Breast epithelium (tissue), 4 donors: ENCODE results near the gene TPCN2. TPM values are rescaled to one million over a fixed set of nuclear protein-coding genes. Genes with fewer than 3 reads are reported as not detected.
"Not testable (repeated sequence)": the region's sequence is repeated elsewhere in the genome, so short reads cannot be mapped to it uniquely, and the experiment has no call there.

Experiments
- DNase-seq, 2 donors: peaks; one replicate each; pipeline ENCODE4 v3.0.0-alpha.2; 2019; ENCODE audit warnings: low spot score in 2 of 2
- H3K27ac ChIP-seq, 2 donors: fragments of 200-600 bp; sonication (generic) in 1 of 2; one replicate each; pipeline ENCODE4 v1.5.1; 2016 to 2019; ENCODE audit warnings: mild to moderate bottlenecking in 1 of 2
- H3K27me3 ChIP-seq, 2 donors: fragments of 200-600 bp; sonication (generic) in 1 of 2; one replicate each; pipeline versions ENCODE4 v1.5.1 to v1.6.0; 2017 to 2019; ENCODE audit warnings: control low read depth in 1 of 2, mild to moderate bottlenecking in 1 of 2
- H3K36me3 ChIP-seq: fragments of 200-600 bp; one replicate; pipeline ENCODE4 v1.5.1; 2019
- H3K4me1 ChIP-seq, 2 donors: fragments of 200-600 bp; sonication (generic); one replicate each; pipeline ENCODE4 v1.5.1; 2016 to 2019; ENCODE audit warnings: control low read depth in 1 of 2
- H3K4me3 ChIP-seq, 3 donors: fragments of 200-600 bp; sonication (generic); 1 replicate in 2 of 3; 2 replicates in 1 of 3; pipeline ENCODE4 v1.5.1; 2016 to 2019; ENCODE audit warnings: mild to moderate bottlenecking in 3 of 3, moderate library complexity in 2 of 3
- H3K9me3 ChIP-seq, 2 donors: fragments of 200-600 bp; sonication (generic) in 1 of 2; one replicate each; pipeline ENCODE4 v1.5.1; 2016 to 2019; ENCODE audit warnings: control low read depth in 1 of 2
- POLR2A ChIP-seq: fragments of 450-650 bp; IDR thresholded peaks from one replicate; pipeline ENCODE4 v1.6.1; 2016; ENCODE audit warnings: antibody characterized with exemption, mild to moderate bottlenecking, moderate library complexity
- POLR2AphosphoS5 ChIP-seq, 3 donors: sonication (generic); formaldehyde crosslinking; IDR thresholded peaks; one replicate each; pipeline ENCODE4 v1.6.1; 2017; ENCODE audit warnings: antibody characterized with exemption in 3 of 3
- intact Hi-C: fragments of 100-400 bp; cut with DNase I; formaldehyde crosslinking; loops from one replicate; pipeline ENCODE4 v1.15.1; 2023; ENCODE audit warnings: low total_unique reads
- total RNA-seq, 3 donors: library from RNA; depleted of rRNA; stranded (reverse); fragments of >200 nt; gene quantifications; one replicate each; pipeline ENCODE4 v1.1.0, GENCODE V29; 2016
- TF ChIP-seq, protein P1 (sequence below), 3 donors: fragments of 450-650 bp; IDR thresholded peaks; one replicate each; pipeline ENCODE4 v1.5.1; 2016 to 2017; ENCODE audit warnings: antibody characterized with exemption in 3 of 3, mild to moderate bottlenecking in 3 of 3, moderate library complexity in 3 of 3

Gene TPCN2
- total RNA-seq, 3 donors from 2014 or later, result 13.0 to 18.0 (median 13.8) TPM

GRCh38 chr11:69145050-69145380 lies 96.3 kb downstream of the TPCN2 start:
- H3K9me3 ChIP-seq, result peaks cover 16 to 23% of the 10 kb centered on the region in 2 donors
- no peak overlapping the region for H3K27ac ChIP-seq
- no peak overlapping the region for H3K4me3 ChIP-seq
- TF ChIP-seq, protein P1, sequence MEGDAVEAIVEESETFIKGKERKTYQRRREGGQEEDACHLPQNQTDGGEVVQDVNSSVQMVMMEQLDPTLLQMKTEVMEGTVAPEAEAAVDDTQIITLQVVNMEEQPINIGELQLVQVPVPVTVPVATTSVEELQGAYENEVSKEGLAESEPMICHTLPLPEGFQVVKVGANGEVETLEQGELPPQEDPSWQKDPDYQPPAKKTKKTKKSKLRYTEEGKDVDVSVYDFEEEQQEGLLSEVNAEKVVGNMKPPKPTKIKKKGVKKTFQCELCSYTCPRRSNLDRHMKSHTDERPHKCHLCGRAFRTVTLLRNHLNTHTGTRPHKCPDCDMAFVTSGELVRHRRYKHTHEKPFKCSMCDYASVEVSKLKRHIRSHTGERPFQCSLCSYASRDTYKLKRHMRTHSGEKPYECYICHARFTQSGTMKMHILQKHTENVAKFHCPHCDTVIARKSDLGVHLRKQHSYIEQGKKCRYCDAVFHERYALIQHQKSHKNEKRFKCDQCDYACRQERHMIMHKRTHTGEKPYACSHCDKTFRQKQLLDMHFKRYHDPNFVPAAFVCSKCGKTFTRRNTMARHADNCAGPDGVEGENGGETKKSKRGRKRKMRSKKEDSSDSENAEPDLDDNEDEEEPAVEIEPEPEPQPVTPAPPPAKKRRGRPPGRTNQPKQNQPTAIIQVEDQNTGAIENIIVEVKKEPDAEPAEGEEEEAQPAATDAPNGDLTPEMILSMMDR (IDR thresholded peaks at IDR 0.05), result no peak
- TF ChIP-seq POLR2AphosphoS5 (IDR thresholded peaks at IDR 0.05) (no peak), POLR2A (no peak)
- no peaks in the 10 kb centered on the region for H3K36me3 ChIP-seq
- H3K4me1 ChIP-seq, result no peaks in the 10 kb centered on the region
- H3K27me3 ChIP-seq, result no peaks in the 10 kb centered on the region
- intact Hi-C loops, result no loop called here
- no peak for DNase-seq

DNA sequence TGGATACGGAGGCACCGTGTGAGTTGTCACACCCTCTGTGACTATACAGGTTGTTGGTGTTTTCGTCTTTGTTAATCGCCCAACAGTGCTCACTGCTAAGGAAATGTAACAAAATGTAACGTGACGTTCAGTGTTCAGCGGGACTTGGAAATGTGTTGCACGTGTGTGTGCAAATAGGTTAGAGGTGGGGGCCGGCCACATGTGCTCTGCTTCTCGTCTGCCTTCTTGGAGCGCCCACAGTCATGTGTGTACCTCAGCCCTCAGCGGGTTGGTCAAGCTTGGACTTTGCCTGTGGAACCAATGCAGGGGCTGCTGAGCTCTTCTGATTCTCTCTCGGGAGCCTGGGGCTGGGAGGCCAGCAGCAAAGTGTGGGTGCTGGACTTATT lies 99.6 kb downstream of the TPCN2 start:
- H3K36me3 ChIP-seq, result no peaks in the 10 kb centered on the region

DNA sequence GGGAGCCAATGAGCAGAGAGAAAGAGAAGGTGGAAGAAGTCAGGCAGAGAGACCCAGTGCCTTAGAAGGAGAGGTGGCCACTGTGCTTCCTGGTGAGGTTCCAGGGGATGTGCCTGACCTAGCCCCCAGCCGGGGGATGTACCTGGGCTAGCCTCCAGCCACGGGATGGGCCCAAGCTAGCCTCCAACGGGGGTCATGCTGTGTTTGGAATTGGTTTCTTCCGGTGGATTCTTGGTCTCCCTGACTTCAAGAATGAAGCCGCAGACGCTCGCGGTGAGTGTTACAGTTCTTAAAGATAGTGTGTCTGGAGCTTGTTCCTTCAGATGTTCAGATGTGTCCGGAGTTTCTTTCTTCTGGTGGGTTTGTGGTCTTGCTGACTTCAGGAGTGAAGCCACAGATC lies 100.1 kb downstream of the TPCN2 start:
- Histone ChIP-seq H3K27me3 (no peaks in the 10 kb centered on the region), H3K4me3 (no peak overlapping the region), H3K9me3 (peaks cover 16 to 27% of the 10 kb centered on the region in 2 donors), H3K36me3 (no peaks in the 10 kb centered on the region), H3K4me1 (no peaks in the 10 kb centered on the region), H3K27ac (no peak overlapping the region)
- DNase-seq, result no peak
- intact Hi-C loops, result no loop called here
- TF ChIP-seq POLR2A (no peak), POLR2AphosphoS5 (IDR thresholded peaks at IDR 0.05) (no peak)
- TF ChIP-seq, protein P1 (IDR thresholded peaks at IDR 0.05), result no peak

More for the DNA sequence above, 99.6 kb downstream of the TPCN2 start:
- no peak for TF ChIP-seq POLR2A
- Histone ChIP-seq H3K9me3 (peaks cover 16 to 27% of the 10 kb centered on the region in 2 donors), H3K27me3 (no peaks in the 10 kb centered on the region), H3K4me1 (no peaks in the 10 kb centered on the region), H3K27ac (no peak overlapping the region), H3K4me3 (no peak overlapping the region)
- intact Hi-C loops, result no loop called here
- no peak for DNase-seq

DNA sequence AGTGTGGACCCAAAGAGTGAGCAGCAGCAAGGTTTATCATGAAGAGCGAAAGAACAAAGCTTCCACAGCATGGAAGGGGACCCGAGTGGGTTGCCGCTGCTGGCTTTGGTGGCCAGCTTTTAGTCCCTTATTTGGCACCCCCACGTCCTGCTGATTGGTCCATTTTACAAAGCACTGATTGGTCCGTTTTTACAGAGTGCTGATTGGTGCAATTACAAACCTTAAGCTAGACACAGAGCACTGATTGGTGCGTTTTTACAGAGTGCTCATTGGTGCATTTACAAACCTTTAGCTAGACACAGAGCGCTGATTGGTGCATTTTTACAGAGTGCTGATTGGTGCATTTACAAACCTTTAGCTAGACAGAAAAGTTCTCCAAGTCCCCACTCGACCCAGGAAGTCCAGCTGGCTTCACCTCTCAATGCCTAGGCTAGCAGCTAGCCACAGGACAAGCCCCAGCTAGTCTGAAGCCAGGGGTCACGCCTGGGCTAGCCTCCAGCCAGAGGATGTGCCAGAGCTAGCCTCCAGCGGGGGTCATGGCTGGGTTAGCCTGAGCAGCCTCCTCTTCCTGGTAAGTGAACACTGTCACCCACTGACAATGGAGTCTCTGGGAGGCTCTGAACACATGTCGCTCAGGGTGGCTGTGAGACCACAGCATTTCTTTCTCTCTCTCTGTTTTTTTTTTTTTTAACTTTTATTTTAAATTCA lies 100.8 kb downstream of the TPCN2 start:
- H3K27me3 ChIP-seq, H3K27ac ChIP-seq, H3K4me1 ChIP-seq, intact Hi-C loops, H3K36me3 ChIP-seq, DNase-seq, H3K4me3 ChIP-seq: not testable (repeated sequence)
- H3K9me3 ChIP-seq, result peaks cover 16 to 27% of the 10 kb centered on the region in 2 donors

- no peak for DNase-seq
Measured at GRCh38 chr11:69150175-69150574, 101.4 kb downstream of the TPCN2 start.

DNA sequence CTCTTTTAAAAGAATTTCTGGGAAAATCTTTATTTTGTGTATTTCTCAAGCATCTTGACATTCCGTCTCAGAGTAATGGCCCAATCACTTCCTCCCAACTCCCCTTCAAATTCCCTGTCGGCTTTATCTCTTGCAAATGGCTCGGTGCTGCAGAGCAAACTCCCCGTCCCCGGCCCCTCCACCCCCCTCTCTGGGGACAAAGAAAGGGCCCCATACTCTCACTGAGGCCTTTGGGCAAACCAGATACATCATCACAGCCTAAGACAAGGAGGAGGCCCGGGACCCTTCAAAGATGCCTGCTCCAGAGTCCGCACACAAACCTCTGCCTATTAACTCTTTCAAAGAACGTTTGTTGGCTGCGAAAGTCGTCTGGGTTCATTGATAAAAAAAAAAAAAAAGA lies 103.1 kb downstream of the TPCN2 start:
- no peak overlapping the region for H3K4me3 ChIP-seq
- H3K36me3 ChIP-seq, result no peaks in the 10 kb centered on the region
- DNase-seq, result no peak
- intact Hi-C loops, result no loop called here
- no peaks in the 10 kb centered on the region for H3K4me1 ChIP-seq
- H3K27ac ChIP-seq, result no peak overlapping the region
- no peaks in the 10 kb centered on the region for H3K27me3 ChIP-seq
- H3K9me3 ChIP-seq, result peaks cover 6 to 9% of the 10 kb centered on the region in 2 donors
- TF ChIP-seq POLR2A (no peak), POLR2AphosphoS5 (IDR thresholded peaks at IDR 0.05) (no peak)
- TF ChIP-seq, protein P1 (IDR thresholded peaks at IDR 0.05), result no peak

More at GRCh38 chr11:69150175-69150574, 101.4 kb downstream of the TPCN2 start:
- H3K27ac ChIP-seq, result no peak overlapping the region
- intact Hi-C loops, result no loop called here
- TF ChIP-seq POLR2A, result no peak
- TF ChIP-seq POLR2AphosphoS5 (IDR thresholded peaks at IDR 0.05), result no peak
- TF ChIP-seq, protein P1 (IDR thresholded peaks at IDR 0.05), result no peak
- H3K4me3 ChIP-seq, result no peak overlapping the region
- H3K36me3 ChIP-seq, result no peaks in the 10 kb centered on the region
- H3K9me3 ChIP-seq, result peaks cover 16 to 26% of the 10 kb centered on the region in 2 donors
- no peaks in the 10 kb centered on the region for H3K4me1 ChIP-seq
- H3K27me3 ChIP-seq, result no peaks in the 10 kb centered on the region
